HepG2 (cell line): ENCODE results near the gene TPSD1. TPM values are rescaled to one million over a fixed set of nuclear protein-coding genes. Genes with fewer than 3 reads are reported as not detected.
A peak's percentile ranks its signal among the peaks of the same experiment; 100 is the strongest.

Experiments
- BHLHE40 ChIP-seq: IDR thresholded peaks from 2 replicates; pipeline ENCODE4 v1.6.1; 2011; ENCODE audit warnings: low read length, improper control_type of control experiment
- CENPBD1 ChIP-seq: sonication (generic); formaldehyde crosslinking; IDR thresholded peaks from 2 replicates; pipeline ENCODE4 v1.8.0; 2022; ENCODE audit warnings: missing genetic modification reagents, low read depth, mild to moderate bottlenecking, borderline replicate concordance
- KMT2A ChIP-seq: sonication (generic); formaldehyde crosslinking; IDR thresholded peaks from 2 replicates; pipeline ENCODE4 v1.4.0; 2020; ENCODE audit warnings: missing genetic modification reagents
- LRRFIP1 ChIP-seq: sonication (generic); formaldehyde crosslinking; conservative IDR thresholded peaks from 2 replicates; pipeline ENCODE4 v1.4.0; 2020; ENCODE audit warnings: missing genetic modification reagents
- MTA1 ChIP-seq: sonication (generic); formaldehyde crosslinking; IDR thresholded peaks from 2 replicates; pipeline ENCODE4 v1.4.0; 2020; ENCODE audit warnings: missing genetic modification reagents, mild to moderate bottlenecking, borderline replicate concordance
- NRL ChIP-seq: sonication (generic); formaldehyde crosslinking; IDR thresholded peaks from 2 replicates; pipeline ENCODE4 v1.5.0; 2020; ENCODE audit warnings: missing genetic modification reagents, mild to moderate bottlenecking, moderate library complexity, borderline replicate concordance
- TMF1 ChIP-seq: sonication (generic); formaldehyde crosslinking; IDR thresholded peaks from 2 replicates; pipeline ENCODE4 v1.8.1; 2022; ENCODE audit warnings: low read depth, missing genetic modification reagents
- ZBTB3 ChIP-seq: sonication (generic); formaldehyde crosslinking; IDR thresholded peaks from 2 replicates; pipeline ENCODE4 v1.4.0; 2020; ENCODE audit warnings: low read depth, mild to moderate bottlenecking, moderate library complexity, missing genetic modification reagents, borderline replicate concordance
- ZBTB40 ChIP-seq, 2 experiments: fragments of 450-650 bp in 1 of 2; sonication (generic) in 1 of 2; formaldehyde crosslinking in 1 of 2; IDR thresholded peaks; 2 replicates each; pipeline versions ENCODE4 v1.6.1 to v1.8.0; 2016 to 2022; ENCODE audit warnings: antibody characterized with exemption in 1 of 2, mild to moderate bottlenecking in 1 of 2, missing genetic modification reagents in 1 of 2
- ZFAT ChIP-seq: sonication (generic); formaldehyde crosslinking; conservative IDR thresholded peaks from 2 replicates; pipeline ENCODE4 v1.8.1; 2023; ENCODE audit warnings: missing genetic modification reagents, inconsistent platforms
- ZNF234 ChIP-seq: sonication (generic); formaldehyde crosslinking; conservative IDR thresholded peaks from 2 replicates; pipeline ENCODE4 v1.5.1; 2020; ENCODE audit warnings: mild to moderate bottlenecking, missing genetic modification reagents
- ZNF281 ChIP-seq: sonication (generic); formaldehyde crosslinking; IDR thresholded peaks from 2 replicates; pipeline ENCODE4 v1.4.0; 2020; ENCODE audit warnings: missing genetic modification reagents, borderline replicate concordance
- polyA plus RNA-seq, 8 experiments: library from polyadenylated mRNA; depleted of rRNA in 3 of 8; stranded (reverse) in 7 of 8; unstranded in 1 of 8; fragments of >200 nt; fragmentation: Illumina TruSeq in 4 of 8; extraction: Trizol in 4 of 8; gene quantifications; 2 replicates each; pipeline versions ENCODE4 v1.2.1 to v1.2.3, GENCODE V29; 2011 to 2016; ENCODE audit warnings: low read depth in 4 of 8, missing spikeins in 1 of 8, mixed read lengths in 1 of 8; ENCODE audit not compliant: insufficient read depth in 1 of 8
- total RNA-seq, 5 experiments: library from RNA; depleted of rRNA; stranded (reverse); fragments of >200 nt; fragmentation: Illumina TruSeq; extraction: Trizol; gene quantifications; 2 replicates each; pipeline ENCODE4 v1.2.3, GENCODE V29; 2016; ENCODE audit warnings: low read depth in 1 of 5

Gene TPSD1
- total and polyA plus RNA-seq, 2 of the 13 experiments (the other 11 are each of a cell fraction or from before 2014, with no cell fraction given): not detected

- TF ChIP-seq ZBTB40 (IDR thresholded peaks at IDR 0.05) (no peak), ZBTB40 (CRISPR knock-in tag; IDR thresholded peaks at IDR 0.05) (no peak), ZNF281 (CRISPR knock-in tag) (peak; percentile 84), ZBTB3 (CRISPR knock-in tag) (no peak), TMF1 (CRISPR knock-in tag) (no peak), ZNF234 (CRISPR knock-in tag) (no peak), KMT2A (CRISPR knock-in tag) (no peak), ZFAT (CRISPR knock-in tag) (no peak), LRRFIP1 (CRISPR knock-in tag) (no peak), BHLHE40 (no peak), NRL (CRISPR knock-in tag) (no peak), MTA1 (no peak), CENPBD1 (CRISPR knock-in tag) (no peak)
These were observed 52.4 kb downstream of the TPSD1 start (continued) for GRCh38 chr16:1308036-1308976.
